WTC11 (cell line): ENCODE data around the gene MYO3A.

Source experiments
- CREB1 ChIP-seq: sonication (generic); formaldehyde crosslinking; IDR thresholded peaks from 2 replicates; pipeline ENCODE4 v1.8.0; 2023; ENCODE audit warnings: mild to moderate bottlenecking, missing genetic modification reagents
- GTF2I ChIP-seq: fragments of 250-450 bp; sonication (Bioruptor Pico); conservative IDR thresholded peaks from 2 replicates; pipeline ENCODE4 v1.4.0; 2021; ENCODE audit warnings: mild to moderate bottlenecking
- NFATC4 ChIP-seq: fragments of 250-450 bp; sonication (Bioruptor Pico); IDR thresholded peaks from 2 replicates; pipeline ENCODE4 v1.9.0; 2021; ENCODE audit warnings: mild to moderate bottlenecking
- NR2C2 ChIP-seq: sonication (generic); formaldehyde crosslinking; IDR thresholded peaks from 2 replicates; pipeline ENCODE4 v1.8.0; 2022; ENCODE audit warnings: mild to moderate bottlenecking, missing genetic modification reagents
- TEAD4 ChIP-seq: sonication (generic); formaldehyde crosslinking; IDR thresholded peaks from 2 replicates; pipeline ENCODE4 v1.8.0; 2022; ENCODE audit warnings: mild to moderate bottlenecking, missing genetic modification reagents
- ZNF138 ChIP-seq: sonication (generic); formaldehyde crosslinking; conservative IDR thresholded peaks from 2 replicates; pipeline ENCODE4 v1.8.1; 2022; ENCODE audit warnings: mild to moderate bottlenecking, moderate library complexity, missing genetic modification reagents
- ZNF263 ChIP-seq: sonication (generic); formaldehyde crosslinking; IDR thresholded peaks from 2 replicates; pipeline ENCODE4 v1.8.1; 2022; ENCODE audit warnings: low read depth, mild to moderate bottlenecking, moderate library complexity, missing genetic modification reagents
- ZNF423 ChIP-seq: fragments of 250-450 bp; sonication (Bioruptor Pico); IDR thresholded peaks from 2 replicates; pipeline ENCODE4 v2.1.2; 2022; ENCODE audit warnings: mild to moderate bottlenecking, moderate library complexity
- TF ChIP-seq, protein P1 (sequence below): fragments of 200-600 bp; IDR thresholded peaks from 2 replicates; pipeline ENCODE4 v1.8.0; 2022; ENCODE audit warnings: antibody characterized with exemption
- TF ChIP-seq, protein P2 (sequence below): sonication (generic); formaldehyde crosslinking; IDR thresholded peaks from 2 replicates; pipeline ENCODE4 v1.8.0; 2022; ENCODE audit warnings: mild to moderate bottlenecking, missing genetic modification reagents
- TF ChIP-seq, protein P3 (sequence below): sonication (generic); formaldehyde crosslinking; IDR thresholded peaks from 2 replicates; pipeline ENCODE4 v1.8.0; 2022; ENCODE audit warnings: mild to moderate bottlenecking, missing genetic modification reagents

DNA sequence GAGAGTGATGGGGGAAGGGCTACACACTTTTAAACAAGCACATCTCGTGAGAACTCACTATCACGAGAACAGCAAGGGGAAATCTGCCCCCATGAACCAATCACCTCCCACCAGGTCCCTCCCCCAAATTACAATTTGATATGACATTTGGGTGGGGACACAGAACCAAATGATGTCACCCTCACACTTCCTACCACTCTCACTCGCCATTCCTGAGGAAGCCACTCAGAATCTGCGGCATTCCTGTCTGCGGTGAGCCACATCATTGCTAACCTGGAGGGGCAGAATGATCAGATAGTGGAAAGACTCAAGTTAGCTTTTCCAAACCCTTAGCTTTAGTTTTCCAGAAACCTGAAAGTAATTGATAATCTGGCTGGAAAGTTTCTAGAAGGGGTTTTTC lies 66.9 kb downstream of the MYO3A start:
- TF ChIP-seq ZNF138 (CRISPR knock-in tag) (no peak), GTF2I (CRISPR knock-in tag) (no peak), NFATC4 (CRISPR knock-in tag) (no peak), NR2C2 (CRISPR knock-in tag) (no peak), CREB1 (CRISPR knock-in tag) (no peak), ZNF423 (no peak), TEAD4 (CRISPR knock-in tag) (no peak), ZNF263 (CRISPR knock-in tag) (no peak)
- TF ChIP-seq, protein P1, sequence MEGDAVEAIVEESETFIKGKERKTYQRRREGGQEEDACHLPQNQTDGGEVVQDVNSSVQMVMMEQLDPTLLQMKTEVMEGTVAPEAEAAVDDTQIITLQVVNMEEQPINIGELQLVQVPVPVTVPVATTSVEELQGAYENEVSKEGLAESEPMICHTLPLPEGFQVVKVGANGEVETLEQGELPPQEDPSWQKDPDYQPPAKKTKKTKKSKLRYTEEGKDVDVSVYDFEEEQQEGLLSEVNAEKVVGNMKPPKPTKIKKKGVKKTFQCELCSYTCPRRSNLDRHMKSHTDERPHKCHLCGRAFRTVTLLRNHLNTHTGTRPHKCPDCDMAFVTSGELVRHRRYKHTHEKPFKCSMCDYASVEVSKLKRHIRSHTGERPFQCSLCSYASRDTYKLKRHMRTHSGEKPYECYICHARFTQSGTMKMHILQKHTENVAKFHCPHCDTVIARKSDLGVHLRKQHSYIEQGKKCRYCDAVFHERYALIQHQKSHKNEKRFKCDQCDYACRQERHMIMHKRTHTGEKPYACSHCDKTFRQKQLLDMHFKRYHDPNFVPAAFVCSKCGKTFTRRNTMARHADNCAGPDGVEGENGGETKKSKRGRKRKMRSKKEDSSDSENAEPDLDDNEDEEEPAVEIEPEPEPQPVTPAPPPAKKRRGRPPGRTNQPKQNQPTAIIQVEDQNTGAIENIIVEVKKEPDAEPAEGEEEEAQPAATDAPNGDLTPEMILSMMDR, result no peak
- TF ChIP-seq, protein P2, sequence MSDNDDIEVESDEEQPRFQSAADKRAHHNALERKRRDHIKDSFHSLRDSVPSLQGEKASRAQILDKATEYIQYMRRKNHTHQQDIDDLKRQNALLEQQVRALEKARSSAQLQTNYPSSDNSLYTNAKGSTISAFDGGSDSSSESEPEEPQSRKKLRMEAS (CRISPR knock-in tag), result no peak
- TF ChIP-seq, protein P3, sequence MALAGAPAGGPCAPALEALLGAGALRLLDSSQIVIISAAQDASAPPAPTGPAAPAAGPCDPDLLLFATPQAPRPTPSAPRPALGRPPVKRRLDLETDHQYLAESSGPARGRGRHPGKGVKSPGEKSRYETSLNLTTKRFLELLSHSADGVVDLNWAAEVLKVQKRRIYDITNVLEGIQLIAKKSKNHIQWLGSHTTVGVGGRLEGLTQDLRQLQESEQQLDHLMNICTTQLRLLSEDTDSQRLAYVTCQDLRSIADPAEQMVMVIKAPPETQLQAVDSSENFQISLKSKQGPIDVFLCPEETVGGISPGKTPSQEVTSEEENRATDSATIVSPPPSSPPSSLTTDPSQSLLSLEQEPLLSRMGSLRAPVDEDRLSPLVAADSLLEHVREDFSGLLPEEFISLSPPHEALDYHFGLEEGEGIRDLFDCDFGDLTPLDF (CRISPR knock-in tag), result no peak
